GM18873 (cell line): Measurements from ENCODE around the gene TMEM131.
"Not testable (repeated sequence)": the region's sequence is repeated elsewhere in the genome, so short reads cannot be mapped to it uniquely, and the experiment has no call there.

Source experiments
- ATAC-seq: cut with Tn5 transposase; IDR thresholded peaks from one replicate; pipeline ENCODE4 v1.9.1; 2021; ENCODE audit warnings: mild to moderate bottlenecking, moderate library complexity, moderate number of reproducible peaks; ENCODE audit not compliant: unreplicated experiment, low FRiP score

The TMEM131 gene

GRCh38 chr2:97963079-97963406 is 32.7 kb downstream of the TMEM131 start:
- ATAC-seq = no peak

- no peak for ATAC-seq
Measured at GRCh38 chr2:97961534-97961933, 34.2 kb downstream of the TMEM131 start.

GRCh38 chr2:97958184-97958583 is 37.6 kb downstream of the TMEM131 start:
- no peak for ATAC-seq

- ATAC-seq = no peak
Measured at GRCh38 chr2:97957432-97958183, 38.1 kb downstream of the TMEM131 start.

- ATAC-seq = not testable (repeated sequence)
Measured at GRCh38 chr2:97956753-97957152, 39.0 kb downstream of the TMEM131 start.

GRCh38 chr2:97953853-97954252 is 41.9 kb downstream of the TMEM131 start:
- ATAC-seq = no peak

- ATAC-seq = no peak
Measured at GRCh38 chr2:97952357-97952756, 43.4 kb downstream of the TMEM131 start.

GRCh38 chr2:97951155-97951680 is 44.5 kb downstream of the TMEM131 start:
- ATAC-seq = no peak

GRCh38 chr2:97950329-97951154 is 45.2 kb downstream of the TMEM131 start:
- ATAC-seq = no peak

- ATAC-seq = no peak
Measured at GRCh38 chr2:97948926-97949325, 46.8 kb downstream of the TMEM131 start.

- ATAC-seq = no peak
Measured at GRCh38 chr2:97945791-97946190, 50.0 kb downstream of the TMEM131 start.

- no peak for ATAC-seq
Measured at GRCh38 chr2:97936881-97937280, 58.9 kb downstream of the TMEM131 start.

- no peak for ATAC-seq
Measured at GRCh38 chr2:97936199-97936598, 59.5 kb downstream of the TMEM131 start.

GRCh38 chr2:97935719-97936161 is 60.0 kb downstream of the TMEM131 start:
- ATAC-seq = no peak

GRCh38 chr2:97932975-97933662 is 62.6 kb downstream of the TMEM131 start:
- no peak for ATAC-seq

GRCh38 chr2:97931858-97932225 is 63.9 kb downstream of the TMEM131 start:
- no peak for ATAC-seq

- no peak for ATAC-seq
Measured at GRCh38 chr2:97931118-97931857, 64.5 kb downstream of the TMEM131 start.

GRCh38 chr2:97928591-97928990 is 67.2 kb downstream of the TMEM131 start:
- no peak for ATAC-seq

- no peak for ATAC-seq
Measured at GRCh38 chr2:97926946-97927345, 68.8 kb downstream of the TMEM131 start.

GRCh38 chr2:97924194-97924593 is 71.6 kb downstream of the TMEM131 start:
- ATAC-seq = no peak
